HG02798 (cell line): ENCODE results near the gene AKAP6.

Experiments used
- ATAC-seq: cut with Tn5 transposase; IDR thresholded peaks from one replicate; pipeline ENCODE4 v1.9.1; 2021; ENCODE audit warnings: mild to moderate bottlenecking; ENCODE audit not compliant: unreplicated experiment, poor library complexity

Gene AKAP6

GRCh38 chr14:32601906-32602305 lies 272.8 kb downstream of the AKAP6 start:
- no peak for ATAC-seq

- no peak for ATAC-seq
Observed at GRCh38 chr14:32602699-32603098, 273.6 kb downstream of the AKAP6 start.

GRCh38 chr14:32603992-32604565 lies 275.0 kb downstream of the AKAP6 start:
- peak; percentile 72 for ATAC-seq

GRCh38 chr14:32606301-32606700 lies 277.2 kb downstream of the AKAP6 start:
- peak; percentile 56 for ATAC-seq

GRCh38 chr14:32607399-32607798 lies 278.3 kb downstream of the AKAP6 start:
- no peak for ATAC-seq

- no peak for ATAC-seq
Observed at GRCh38 chr14:32608857-32609256, 279.8 kb downstream of the AKAP6 start.

- ATAC-seq = no peak
Observed at GRCh38 chr14:32609388-32609787, 280.3 kb downstream of the AKAP6 start.

- no peak for ATAC-seq
Observed at GRCh38 chr14:32611752-32612151, 282.7 kb downstream of the AKAP6 start.

- no peak for ATAC-seq
Observed at GRCh38 chr14:32618991-32619390, 289.9 kb downstream of the AKAP6 start.

- no peak for ATAC-seq
Observed at GRCh38 chr14:32620303-32620702, 291.2 kb downstream of the AKAP6 start.

GRCh38 chr14:32620724-32621123 lies 291.6 kb downstream of the AKAP6 start:
- ATAC-seq = no peak

- no peak for ATAC-seq
Observed at GRCh38 chr14:32621585-32621984, 292.5 kb downstream of the AKAP6 start.

- ATAC-seq = peak; percentile 61
Observed at GRCh38 chr14:32622742-32623141, 293.6 kb downstream of the AKAP6 start.

- no peak for ATAC-seq
Observed at GRCh38 chr14:32623300-32624093, 294.4 kb downstream of the AKAP6 start.

- no peak for ATAC-seq
Observed at GRCh38 chr14:32625211-32625610, 296.1 kb downstream of the AKAP6 start.

GRCh38 chr14:32627545-32628298 lies 298.6 kb downstream of the AKAP6 start:
- no peak for ATAC-seq

- no peak for ATAC-seq
Observed at GRCh38 chr14:32629236-32629635, 300.1 kb downstream of the AKAP6 start.

GRCh38 chr14:32630701-32631100 lies 301.6 kb downstream of the AKAP6 start:
- ATAC-seq = no peak

- ATAC-seq = no peak
Observed at GRCh38 chr14:32633224-32633859, 304.2 kb downstream of the AKAP6 start.

GRCh38 chr14:32633930-32634329 lies 304.8 kb downstream of the AKAP6 start:
- no peak for ATAC-seq
